NOMO-1 (cell line): ENCODE results near the gene LTA4H.
A peak's percentile ranks its signal among the peaks of the same experiment; 100 is the strongest.

ENCODE experiments used
- DNase-seq, 2 experiments: peaks; one replicate each; lab custom pipeline; 2025; ENCODE audit not compliant: unreplicated experiment in 2 of 2; lab: John Stamatoyannopoulos, UW

The LTA4H gene

DNA sequence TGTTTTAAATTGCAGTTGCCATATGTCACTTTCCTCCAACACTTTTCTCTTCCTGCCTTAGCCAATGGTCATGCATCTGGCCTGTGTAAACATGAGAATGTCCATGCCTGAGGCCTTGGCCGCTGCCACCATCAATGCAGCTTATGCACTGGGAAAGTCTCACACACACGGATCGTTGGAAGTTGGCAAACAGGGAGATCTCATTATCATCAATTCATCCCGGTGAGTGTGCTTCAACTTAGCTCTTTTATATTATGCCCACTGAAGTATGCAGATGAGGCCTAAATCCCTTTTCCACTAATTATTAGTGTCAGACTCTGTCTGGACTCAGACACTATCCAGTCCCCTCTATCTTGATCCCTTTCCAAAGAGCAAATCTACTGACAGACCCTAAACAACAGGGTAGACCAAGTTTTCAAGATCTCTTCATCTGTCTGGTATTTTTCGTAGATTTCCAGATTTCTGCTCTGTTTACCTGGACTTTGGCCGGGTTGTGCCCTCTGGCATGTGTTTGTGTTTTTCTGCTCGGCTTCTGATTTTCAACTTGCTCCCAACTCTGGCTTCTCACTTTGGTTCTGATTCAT lies 69.0 kb downstream of the LTA4H start:
- no peak for DNase-seq

DNA sequence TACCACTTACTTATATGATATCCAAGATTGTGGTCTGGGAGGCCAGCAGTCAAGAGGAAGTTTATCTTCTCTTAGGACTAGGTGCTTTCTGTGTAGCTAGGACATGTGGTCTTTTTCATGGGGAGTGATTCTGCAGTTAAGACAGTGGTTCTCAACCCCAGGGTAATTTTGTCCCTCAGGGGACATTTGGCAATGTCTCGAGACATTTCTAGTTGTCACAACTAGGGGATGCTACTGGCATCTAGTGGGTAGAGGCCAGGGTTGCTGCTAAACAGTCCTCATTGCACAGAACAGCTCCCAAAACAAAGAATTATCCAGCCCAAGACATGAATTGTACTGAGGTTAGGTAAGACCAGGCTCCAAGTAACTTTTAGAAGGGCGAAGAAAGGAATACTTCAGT lies 72.3 kb downstream of the LTA4H start:
- DNase-seq = peak; percentile 28 to 67

DNA sequence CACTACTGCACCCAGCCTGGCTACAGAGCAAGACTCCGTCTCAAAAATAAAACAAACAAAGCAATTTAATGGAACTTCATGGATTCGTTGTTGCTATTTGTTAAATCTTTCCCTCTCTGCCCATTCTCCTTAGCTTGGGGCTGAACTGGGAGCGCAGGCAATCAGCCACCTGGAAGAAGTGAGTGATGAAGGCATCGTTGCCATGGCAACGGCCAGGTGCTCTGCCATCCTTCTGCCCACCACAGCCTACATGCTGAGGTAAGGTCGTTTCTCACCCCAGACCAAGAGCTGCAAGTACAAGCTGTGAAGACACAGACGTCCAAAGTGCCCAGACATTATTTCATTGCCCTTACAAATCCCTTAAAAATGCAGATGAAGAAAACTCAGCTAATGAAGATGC lies 73.2 kb downstream of the LTA4H start:
- no peak for DNase-seq

DNA sequence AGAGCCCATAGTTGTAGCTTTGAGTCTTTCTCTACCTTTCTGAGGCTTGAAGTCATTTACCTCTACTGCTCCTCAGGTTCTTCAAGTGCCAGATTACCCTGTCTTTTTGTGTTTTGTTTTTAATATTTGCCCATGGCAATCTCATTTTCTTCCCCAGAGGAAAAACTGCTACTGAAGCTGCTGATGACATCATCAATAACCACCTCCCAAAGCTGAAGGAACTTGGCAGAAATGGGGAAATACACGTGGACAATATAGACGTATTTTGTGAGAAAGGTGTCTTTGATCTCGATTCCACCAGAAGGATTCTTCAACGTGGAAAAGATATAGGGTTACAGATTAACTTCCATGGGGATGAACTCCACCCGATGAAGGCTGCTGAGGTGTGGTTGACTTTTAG lies 75.1 kb downstream of the LTA4H start:
- no peak for DNase-seq

DNA sequence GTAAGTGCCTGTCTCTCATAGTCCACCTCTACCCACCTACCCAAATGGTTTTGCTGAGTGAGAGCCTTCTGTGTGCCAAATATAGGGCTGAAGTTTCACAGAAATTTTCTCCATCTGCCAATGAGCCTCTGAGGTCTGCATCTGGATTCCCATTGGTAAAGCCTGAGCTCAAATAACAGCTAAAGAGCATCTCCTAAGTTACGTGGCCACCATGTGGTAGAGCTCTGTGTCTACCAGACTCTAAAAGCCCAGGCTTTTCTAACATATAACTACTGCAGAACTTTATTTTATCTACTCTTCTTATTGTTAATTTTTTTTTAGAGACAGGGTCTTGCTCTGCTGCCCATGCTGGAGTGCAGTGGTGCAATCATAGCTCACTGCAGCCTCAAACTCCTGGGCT lies 76.3 kb downstream of the LTA4H start:
- peak in 1 of 2 experiments; percentile 27 for DNase-seq

DNA sequence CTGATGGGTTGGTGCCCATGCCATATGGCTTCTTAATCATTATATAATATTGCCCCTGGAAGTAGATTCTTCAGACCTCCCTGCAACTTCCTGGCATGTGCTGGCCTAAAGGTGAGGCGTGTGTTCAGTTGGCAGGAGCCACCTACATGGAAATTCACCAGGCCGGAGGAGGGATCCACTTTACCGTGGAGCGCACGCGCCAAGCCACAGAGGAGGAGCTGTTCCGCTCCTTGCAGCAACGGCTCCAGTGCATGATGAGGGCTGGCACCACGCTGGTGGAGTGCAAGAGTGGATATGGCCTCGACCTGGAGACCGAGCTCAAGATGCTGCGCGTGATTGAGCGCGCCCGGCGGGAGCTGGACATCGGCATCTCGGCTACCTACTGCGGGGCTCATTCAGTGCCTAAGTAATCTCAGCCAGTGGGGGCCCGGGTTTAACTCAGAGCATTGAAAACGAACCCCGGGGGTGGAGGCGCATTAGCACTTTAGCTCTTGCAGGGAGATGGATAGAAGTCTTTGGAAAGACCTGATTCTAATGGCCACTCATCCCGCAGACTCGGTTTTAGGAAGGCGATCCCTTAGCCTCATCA lies 78.7 kb downstream of the LTA4H start:
- no peak for DNase-seq

DNA sequence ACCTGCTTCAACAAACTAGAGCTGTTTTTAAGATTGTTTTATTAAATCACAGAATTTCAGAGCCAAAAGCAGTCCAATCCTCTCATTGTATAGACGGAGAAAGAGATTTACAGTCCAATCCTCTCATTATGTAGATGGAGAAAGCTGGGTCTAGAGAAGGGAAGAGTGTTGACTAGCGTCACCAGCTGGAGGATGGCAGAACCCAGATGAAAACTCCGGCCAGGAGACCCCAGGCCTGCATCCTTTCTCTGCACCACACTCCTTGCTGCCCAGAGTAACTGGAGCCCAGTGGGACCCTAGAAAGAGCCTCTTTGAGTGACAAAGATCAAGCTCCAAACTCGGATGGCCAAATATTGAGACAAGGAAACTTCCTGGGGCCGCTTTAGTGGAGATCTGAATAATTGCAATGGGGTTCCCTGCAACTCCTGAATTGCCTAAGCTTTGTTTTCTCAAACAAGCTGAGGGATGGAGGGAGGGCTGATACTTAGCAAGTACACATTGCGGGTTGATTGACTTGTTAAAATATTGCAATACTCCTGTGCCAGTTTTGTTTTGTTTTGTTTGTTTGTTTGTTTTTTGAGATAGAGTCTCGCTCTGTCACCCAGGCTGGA lies 79.7 kb downstream of the LTA4H start:
- DNase-seq = no peak

DNA sequence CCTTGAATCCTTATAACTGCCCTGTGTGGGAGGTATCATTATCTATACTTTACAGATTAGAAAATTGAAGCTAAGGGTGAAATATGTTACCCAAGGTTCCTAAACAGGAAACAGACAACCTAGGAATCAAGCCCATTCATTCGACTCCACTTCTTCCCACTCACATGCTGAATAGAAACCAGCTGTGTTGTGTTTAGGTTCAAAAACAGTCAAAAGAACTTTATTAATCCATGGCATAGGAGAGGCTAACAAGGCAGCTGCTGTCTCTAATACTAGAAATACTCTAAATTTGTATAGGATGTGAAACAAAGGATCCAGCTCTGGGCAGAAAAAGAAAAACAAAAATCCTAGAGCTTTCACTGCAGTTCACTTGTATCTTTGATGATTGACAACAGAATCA lies 82.4 kb downstream of the LTA4H start:
- DNase-seq = no peak

DNA sequence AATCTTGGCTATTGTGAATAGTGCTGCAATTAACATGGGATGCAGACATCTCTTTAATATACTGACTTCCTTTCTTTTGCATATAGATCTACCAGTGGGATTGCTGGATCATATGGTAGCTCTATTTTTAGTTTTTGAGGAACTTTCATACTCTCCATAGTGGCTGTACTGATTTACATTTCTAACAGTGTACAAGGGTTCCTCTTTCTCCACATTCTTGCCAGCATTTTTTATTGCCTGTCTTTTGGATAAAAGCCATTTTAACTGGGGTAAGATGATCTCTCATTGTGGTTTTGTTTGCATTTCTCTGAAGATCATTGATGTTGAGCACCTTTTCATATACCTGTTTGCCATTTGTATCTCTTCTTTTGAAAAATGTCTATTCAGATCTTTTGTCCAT lies 83.9 kb downstream of the LTA4H start:
- peak in 1 of 2 experiments; percentile 55 for DNase-seq
